PC-9 (cell line): ENCODE data around the gene TMEM9.

ENCODE experiments used
- CTCF ChIP-seq: fragments of 200-600 bp; sonication (generic); conservative IDR thresholded peaks from 2 replicates; pipeline ENCODE4 v1.6.1; 2017; ENCODE audit warnings: mixed run types, antibody characterized with exemption, mild to moderate bottlenecking, moderate library complexity
- EZH2 ChIP-seq: fragments of 200-600 bp; sonication (generic); IDR thresholded peaks from 2 replicates; pipeline ENCODE4 v1.8.0; 2017; ENCODE audit warnings: antibody characterized with exemption, low read depth

GRCh38 chr1:201091256-201091655, 63.0 kb downstream of the TMEM9 start:
- no peak for TF ChIP-seq CTCF
- no peak for TF ChIP-seq EZH2
